GM10266 (cell line): Measurements from ENCODE around the gene MAP2K6.

Experiments
- DNase-seq: peaks from one replicate; pipeline ENCODE4 v3.0.0; 2012; ENCODE audit errors: extremely low spot score
- CTCF ChIP-seq: IDR thresholded peaks from 2 replicates; pipeline ENCODE4 v1.5.1; 2012; ENCODE audit warnings: mild to moderate bottlenecking, low read depth; ENCODE audit not compliant: control insufficient read depth, insufficient read depth; ENCODE audit errors: missing control alignments

The MAP2K6 gene

GRCh38 chr17:69447726-69448125 lies 33.2 kb downstream of the MAP2K6 start:
- TF ChIP-seq CTCF = no peak

GRCh38 chr17:69448431-69449102 lies 34.1 kb downstream of the MAP2K6 start:
- no peak for DNase-seq
- no peak for TF ChIP-seq CTCF

More at GRCh38 chr17:69447726-69448125, 33.2 kb downstream of the MAP2K6 start:
- DNase-seq = no peak

- DNase-seq = no peak
- no peak for TF ChIP-seq CTCF
These were observed 35.6 kb downstream of the MAP2K6 start for GRCh38 chr17:69450131-69450530.

GRCh38 chr17:69450918-69451317 lies 36.4 kb downstream of the MAP2K6 start:
- DNase-seq = no peak
- no peak for TF ChIP-seq CTCF

GRCh38 chr17:69451416-69452394 lies 37.2 kb downstream of the MAP2K6 start:
- TF ChIP-seq CTCF = no peak
- no peak for DNase-seq

- DNase-seq = no peak
- TF ChIP-seq CTCF = no peak
These were observed 38.3 kb downstream of the MAP2K6 start for GRCh38 chr17:69452664-69453260.
